ENCODE results near the gene PCCA.

Gene PCCA

DNA sequence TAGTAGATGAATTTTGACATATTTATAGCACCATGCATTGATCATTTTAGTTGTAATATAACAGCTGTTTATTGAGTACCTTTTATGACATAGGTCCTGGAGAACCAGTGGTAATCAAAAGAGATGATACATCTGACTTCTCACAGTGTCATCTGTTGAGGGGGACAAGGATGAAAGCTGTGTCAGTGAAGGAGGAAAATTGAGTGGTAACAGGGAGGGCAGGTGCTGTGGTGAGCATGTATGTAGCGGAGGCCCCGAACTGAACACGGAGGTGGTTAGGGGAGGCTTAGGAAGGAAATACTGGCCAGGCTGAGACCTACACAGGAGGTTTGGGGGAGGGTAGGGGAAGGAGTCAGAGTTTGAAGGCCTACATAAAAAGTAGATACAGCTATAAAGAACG is 300.0 kb downstream of the PCCA start:
- DNase-seq (ENCODE audit: low read depth) = no peak
- H3K4me3 ChIP-seq (ENCODE audit: control insufficient read depth, low read depth, low read length) = no peak overlapping the region
- TF ChIP-seq, protein P1, sequence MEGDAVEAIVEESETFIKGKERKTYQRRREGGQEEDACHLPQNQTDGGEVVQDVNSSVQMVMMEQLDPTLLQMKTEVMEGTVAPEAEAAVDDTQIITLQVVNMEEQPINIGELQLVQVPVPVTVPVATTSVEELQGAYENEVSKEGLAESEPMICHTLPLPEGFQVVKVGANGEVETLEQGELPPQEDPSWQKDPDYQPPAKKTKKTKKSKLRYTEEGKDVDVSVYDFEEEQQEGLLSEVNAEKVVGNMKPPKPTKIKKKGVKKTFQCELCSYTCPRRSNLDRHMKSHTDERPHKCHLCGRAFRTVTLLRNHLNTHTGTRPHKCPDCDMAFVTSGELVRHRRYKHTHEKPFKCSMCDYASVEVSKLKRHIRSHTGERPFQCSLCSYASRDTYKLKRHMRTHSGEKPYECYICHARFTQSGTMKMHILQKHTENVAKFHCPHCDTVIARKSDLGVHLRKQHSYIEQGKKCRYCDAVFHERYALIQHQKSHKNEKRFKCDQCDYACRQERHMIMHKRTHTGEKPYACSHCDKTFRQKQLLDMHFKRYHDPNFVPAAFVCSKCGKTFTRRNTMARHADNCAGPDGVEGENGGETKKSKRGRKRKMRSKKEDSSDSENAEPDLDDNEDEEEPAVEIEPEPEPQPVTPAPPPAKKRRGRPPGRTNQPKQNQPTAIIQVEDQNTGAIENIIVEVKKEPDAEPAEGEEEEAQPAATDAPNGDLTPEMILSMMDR (conservative IDR thresholded peaks at IDR 0.05; ENCODE audit: control insufficient read depth, insufficient read depth, low read depth, low read length) = no peak

DNA sequence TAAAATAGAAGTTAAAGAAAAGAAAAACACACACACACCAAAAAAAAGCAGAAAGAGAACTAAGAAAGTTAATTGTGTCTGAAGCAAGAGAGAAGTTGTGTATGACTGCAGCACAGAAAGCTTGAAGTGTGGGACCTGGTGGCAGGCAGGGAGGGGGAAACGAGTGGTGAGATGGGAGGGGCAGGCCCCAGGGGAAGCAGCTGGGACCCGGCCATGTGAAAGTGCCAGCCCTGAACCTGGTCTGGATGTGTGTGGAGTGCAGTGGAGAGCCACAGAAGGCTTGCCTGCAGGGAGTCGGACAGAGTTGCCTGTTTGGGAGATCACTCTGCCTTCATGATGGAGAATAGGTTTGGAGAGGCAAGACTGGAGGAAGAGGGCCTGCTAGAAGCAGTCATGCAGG is 300.7 kb downstream of the PCCA start:
- H3K4me3 ChIP-seq (ENCODE audit: control insufficient read depth, low read depth, low read length) = no peak overlapping the region
- TF ChIP-seq, protein P1 (conservative IDR thresholded peaks at IDR 0.05; ENCODE audit: control insufficient read depth, insufficient read depth, low read depth, low read length) = no peak
- no peak for DNase-seq (ENCODE audit: low read depth)

DNA sequence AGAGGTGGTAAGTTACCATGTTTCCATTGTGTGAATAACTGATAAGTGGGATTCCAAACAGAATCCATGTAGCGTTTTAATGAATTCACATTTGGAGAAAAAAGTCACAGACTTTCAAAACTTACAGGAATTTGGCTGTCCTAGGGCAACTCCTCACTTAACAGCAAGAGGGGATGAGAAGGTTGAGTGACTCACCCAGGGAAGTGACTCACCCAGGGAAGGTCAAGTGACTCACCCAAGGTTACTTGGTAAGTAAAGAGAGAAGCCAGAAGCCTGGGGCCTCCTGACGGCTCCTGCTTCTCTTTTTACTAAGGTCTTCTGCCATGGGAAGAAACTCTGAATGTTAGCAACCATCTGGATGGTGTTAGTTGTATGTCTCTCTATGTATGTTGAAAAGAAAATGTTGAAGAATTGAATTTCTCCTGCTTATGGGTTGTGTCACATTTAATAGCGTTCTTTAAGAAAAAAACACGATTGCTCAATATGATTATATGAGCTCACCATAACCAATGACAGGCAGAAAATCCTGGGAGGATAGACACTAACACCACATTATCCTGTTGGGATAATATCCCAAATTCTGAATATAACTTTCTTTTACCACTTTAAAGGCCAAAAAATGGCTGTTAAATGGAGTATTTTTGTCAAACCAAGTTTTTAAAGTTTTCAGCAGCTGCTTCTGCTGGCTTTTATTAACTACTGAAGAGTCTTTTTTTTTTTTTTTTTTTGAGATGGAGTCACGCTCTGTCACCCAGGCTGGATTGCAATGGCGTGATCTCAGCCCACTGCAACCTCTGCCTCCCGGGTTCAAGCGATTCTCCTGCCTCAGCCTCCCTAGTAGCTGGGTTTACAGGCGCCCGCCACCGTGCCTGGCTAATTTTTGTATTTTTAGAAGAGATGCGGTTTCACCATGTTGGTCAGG is 304.1 kb downstream of the PCCA start:
- H3K4me3 ChIP-seq (ENCODE audit: control insufficient read depth, low read depth, low read length) = no peak overlapping the region
- peak; percentile 100 for DNase-seq (ENCODE audit: low read depth)
- TF ChIP-seq, protein P1 (conservative IDR thresholded peaks at IDR 0.05; ENCODE audit: control insufficient read depth, insufficient read depth, low read depth, low read length) = no peak

DNA sequence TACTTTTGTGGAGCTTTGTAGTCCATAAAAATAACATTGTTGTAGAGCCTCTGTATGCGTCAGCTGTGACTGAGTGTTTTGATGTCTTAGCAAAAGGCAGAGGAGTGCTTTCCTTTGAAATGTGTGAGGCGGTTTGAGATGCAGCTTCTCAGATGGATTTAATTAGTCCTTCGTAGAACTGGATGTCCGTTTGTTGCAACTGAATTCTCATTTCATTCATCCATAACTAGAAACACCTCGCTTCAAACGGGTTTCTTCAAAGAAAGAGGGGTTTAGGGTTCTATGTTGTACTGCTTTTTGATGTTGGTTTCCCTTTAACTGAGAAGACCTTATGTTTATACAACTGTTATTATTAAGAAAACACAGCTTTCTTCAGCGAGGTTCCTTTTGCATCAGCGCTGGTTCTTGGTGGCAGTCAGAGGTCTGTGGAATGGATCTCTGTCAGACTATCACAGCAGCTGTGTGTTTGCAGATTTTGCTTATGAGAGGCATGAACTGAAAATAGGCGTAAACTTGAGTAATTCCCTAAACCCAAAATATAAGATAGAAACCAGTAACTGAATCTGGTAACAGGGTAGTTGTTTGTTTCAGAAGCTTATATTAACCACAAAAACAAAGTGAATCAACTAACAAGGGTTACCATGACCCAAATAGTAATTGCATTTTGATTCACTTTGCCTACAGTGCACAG is 305.3 kb downstream of the PCCA start:
- TF ChIP-seq, protein P1 (conservative IDR thresholded peaks at IDR 0.05; ENCODE audit: control insufficient read depth, insufficient read depth, low read depth, low read length) = no peak
- DNase-seq (ENCODE audit: low read depth) = peak; percentile 98
- peak overlapping the region; percentile 2 for H3K4me3 ChIP-seq (ENCODE audit: control insufficient read depth, low read depth, low read length)

DNA sequence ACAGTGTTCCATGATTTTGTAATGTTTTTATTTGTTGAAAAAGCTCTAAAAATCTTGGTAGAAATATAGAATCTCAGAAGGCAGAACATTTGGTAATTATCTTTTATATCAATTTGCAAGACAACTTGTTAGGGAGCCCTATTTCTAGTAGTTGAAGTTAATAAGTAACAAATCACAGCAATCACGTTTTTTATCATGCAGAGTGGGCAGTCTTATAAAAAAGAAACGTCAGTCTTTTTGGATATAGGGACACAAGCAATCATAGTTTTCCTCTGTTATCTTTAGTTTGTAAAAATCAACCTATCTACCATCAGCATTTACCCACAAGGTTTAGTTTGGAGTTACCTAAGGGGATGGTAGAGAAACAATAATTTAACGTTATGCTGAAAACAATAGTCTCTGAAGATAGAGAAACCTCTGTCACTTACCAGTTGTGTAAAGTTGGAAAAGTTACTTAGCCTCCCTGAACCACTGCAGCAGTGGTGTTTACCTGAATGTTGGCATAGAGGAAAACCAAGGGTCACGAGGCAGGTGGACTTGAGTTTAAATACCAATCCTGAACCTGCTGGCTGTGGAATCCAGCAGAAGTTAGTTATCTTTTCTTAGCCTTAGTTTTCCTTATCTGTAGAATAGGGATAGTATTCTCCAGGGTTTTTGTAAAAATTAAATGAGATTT is 306.9 kb downstream of the PCCA start:
- no peak for DNase-seq (ENCODE audit: low read depth)
- TF ChIP-seq, protein P1 (conservative IDR thresholded peaks at IDR 0.05; ENCODE audit: control insufficient read depth, insufficient read depth, low read depth, low read length) = no peak
- no peak overlapping the region for H3K4me3 ChIP-seq (ENCODE audit: control insufficient read depth, low read depth, low read length)

DNA sequence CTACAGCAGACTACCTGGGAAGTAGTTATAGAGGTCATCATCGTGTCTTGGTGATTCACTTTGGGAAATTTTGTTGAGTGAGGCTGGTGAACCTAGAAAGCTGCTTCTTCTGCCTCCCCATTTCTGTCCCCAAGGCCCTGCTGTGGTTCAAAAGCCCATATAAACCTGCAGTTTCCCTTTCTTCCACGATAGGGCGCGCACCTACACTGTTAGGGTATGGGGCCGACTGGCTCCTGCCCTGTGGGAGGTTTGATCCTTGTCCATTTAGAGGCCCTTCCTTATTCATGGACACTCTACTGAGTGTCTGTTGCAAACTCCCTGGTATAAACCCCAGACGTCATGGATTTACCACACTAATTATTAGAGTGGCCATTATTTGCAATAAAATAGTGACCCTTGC is 307.9 kb downstream of the PCCA start:
- TF ChIP-seq, protein P1 (conservative IDR thresholded peaks at IDR 0.05; ENCODE audit: control insufficient read depth, insufficient read depth, low read depth, low read length) = no peak
- DNase-seq (ENCODE audit: low read depth) = no peak
- H3K4me3 ChIP-seq (ENCODE audit: control insufficient read depth, low read depth, low read length) = no peak overlapping the region

All from fibroblast of mammary gland (primary cell).